Neuronal stem cell (in vitro differentiated cells): ENCODE results near the gene LAD1.

ENCODE experiments used
- DNase-seq: peaks from one replicate; pipeline ENCODE4 v3.0.0-alpha.2; 2013; ENCODE audit warnings: low spot score
- H2AFZ ChIP-seq: one replicate; pipeline ENCODE4 v1.6.1; 2013; ENCODE audit warnings: mild to moderate bottlenecking, low read length, inconsistent platforms
- H2AK5ac ChIP-seq: 2 replicates; pipeline ENCODE4 v1.6.1; 2013; ENCODE audit warnings: low read depth, mild to moderate bottlenecking, inconsistent platforms, low read length, moderate library complexity, mixed read lengths
- H2BK120ac ChIP-seq: 2 replicates; pipeline ENCODE4 v1.6.1; 2013; ENCODE audit warnings: low read depth, mild to moderate bottlenecking, inconsistent platforms, low read length, moderate library complexity, mixed read lengths
- H2BK12ac ChIP-seq: one replicate; pipeline ENCODE4 v1.6.1; 2013; ENCODE audit warnings: low read length, inconsistent platforms
- H2BK15ac ChIP-seq: 2 replicates; pipeline ENCODE4 v1.6.1; 2013; ENCODE audit warnings: mild to moderate bottlenecking, low read length, inconsistent platforms, mixed read lengths
- H2BK5ac ChIP-seq: one replicate; pipeline ENCODE4 v1.6.1; 2013; ENCODE audit warnings: inconsistent platforms, mild to moderate bottlenecking, low read length, moderate library complexity
- H3K14ac ChIP-seq: one replicate; pipeline ENCODE4 v1.6.1; 2013; ENCODE audit warnings: low read length, inconsistent platforms
- H3K18ac ChIP-seq: 2 replicates; pipeline ENCODE4 v1.6.1; 2013; ENCODE audit warnings: low read length, inconsistent platforms
- H3K23ac ChIP-seq: 2 replicates; pipeline ENCODE4 v1.6.1; 2013; ENCODE audit warnings: low read depth, mild to moderate bottlenecking, mixed read lengths, low read length, inconsistent platforms; ENCODE audit not compliant: poor library complexity
- H3K27ac ChIP-seq: replicated peaks from 3 replicates; pipeline ENCODE4 v1.5.1; 2013; ENCODE audit warnings: low read length, inconsistent platforms
- H3K27me3 ChIP-seq, 3 experiments: 2 replicates each; pipeline ENCODE4 v1.6.1; 2013; ENCODE audit warnings: low read length in 3 of 3, mild to moderate bottlenecking in 2 of 3, inconsistent platforms in 1 of 3, low read depth in 1 of 3, mixed read lengths in 1 of 3, moderate library complexity in 1 of 3; ENCODE audit not compliant: control insufficient read depth in 3 of 3, insufficient read depth in 3 of 3
- H3K36me3 ChIP-seq, 2 donors: replicated peaks in 1 of 2; 2 replicates each; pipeline ENCODE4 v1.6.1; 2013; ENCODE audit warnings: low read length in 2 of 2; ENCODE audit not compliant: control insufficient read depth in 2 of 2, insufficient read depth in 2 of 2
- H3K4ac ChIP-seq: 2 replicates; pipeline ENCODE4 v1.6.1; 2013; ENCODE audit warnings: inconsistent platforms, mild to moderate bottlenecking, low read length, moderate library complexity
- H3K4me1 ChIP-seq, 2 donors: 1 replicate in 1 of 2; 2 replicates in 1 of 2; pipeline ENCODE4 v1.6.1; 2013; ENCODE audit warnings: low read length in 2 of 2, low read depth in 1 of 2; ENCODE audit not compliant: control insufficient read depth in 2 of 2, insufficient read depth in 1 of 2
- H3K4me2 ChIP-seq: one replicate; pipeline ENCODE4 v1.6.1; 2013; ENCODE audit warnings: mild to moderate bottlenecking, low read length, inconsistent platforms; ENCODE audit not compliant: insufficient read depth, poor library complexity, severe bottlenecking
- H3K4me3 ChIP-seq, 2 donors: 2 replicates each; pipeline ENCODE4 v1.5.1; 2013; ENCODE audit warnings: low read length in 2 of 2, mild to moderate bottlenecking in 2 of 2, inconsistent platforms in 1 of 2, moderate library complexity in 1 of 2
- H3K79me1 ChIP-seq: one replicate; pipeline ENCODE4 v1.6.1; 2013; ENCODE audit warnings: low read depth, mild to moderate bottlenecking, inconsistent platforms, low read length, moderate library complexity
- H3K9ac ChIP-seq: one replicate; pipeline ENCODE4 v1.6.1; 2013; ENCODE audit warnings: mild to moderate bottlenecking, low read depth, low read length, inconsistent platforms; ENCODE audit not compliant: poor library complexity
- H3K9me3 ChIP-seq, 2 donors: replicated peaks in 1 of 2; 2 replicates each; pipeline versions ENCODE3 to v1.6.1; 2013; ENCODE audit warnings: low read length in 2 of 2, mild to moderate bottlenecking in 2 of 2, inconsistent platforms in 1 of 2, low read depth in 1 of 2, mixed read lengths in 1 of 2, moderate library complexity in 1 of 2; ENCODE audit not compliant: control insufficient read depth in 2 of 2, insufficient read depth in 1 of 2
- H4K8ac ChIP-seq: one replicate; pipeline ENCODE4 v1.6.1; 2013; ENCODE audit warnings: low read depth, mild to moderate bottlenecking, inconsistent platforms, low read length, moderate library complexity
- H4K91ac ChIP-seq: one replicate; pipeline ENCODE4 v1.6.1; 2013; ENCODE audit warnings: low read length, low read depth, mild to moderate bottlenecking, inconsistent platforms; ENCODE audit not compliant: poor library complexity
- WGBS, 2 donors: extraction: QIAGEN DNeasy Blood & Tissue Kit; methylation state at CpG; one replicate each; pipeline ENCODE4 v1.1.7; 2013; ENCODE audit warnings: missing lambda C conversion rate in 2 of 2, mixed read lengths in 1 of 2; ENCODE audit not compliant: insufficient read length in 2 of 2, insufficient replicate concordance in 1 of 2; ENCODE audit errors: extremely low coverage in 2 of 2; 5-methylcytosine and 5-hydroxymethylcytosine counted together

Gene LAD1

DNA sequence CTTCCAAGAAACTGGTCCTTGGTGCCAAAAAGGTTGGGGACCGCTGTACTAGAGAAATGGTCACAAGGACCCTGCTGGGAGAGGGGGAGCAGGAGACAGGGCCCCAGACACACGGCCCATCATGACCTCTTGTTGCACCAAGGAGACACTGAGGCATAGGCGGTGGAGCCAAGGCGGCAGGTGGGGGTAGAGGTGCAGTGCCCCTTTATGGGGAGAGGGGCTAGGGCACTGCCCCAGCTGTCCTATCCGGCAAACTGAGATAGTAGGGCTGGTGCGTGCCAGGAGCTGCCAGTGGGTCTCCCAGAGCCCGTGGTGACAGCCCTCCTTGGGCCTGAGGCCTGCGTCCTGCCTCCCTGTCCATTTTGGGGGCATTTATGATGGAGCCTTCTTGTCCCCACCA, 41.9 kb downstream of the LAD1 start:
- no CpG with 5 or more reads among the region's 8 CpGs for WGBS, 2 donors

GRCh38 chr1:201356701-201357100, 42.4 kb downstream of the LAD1 start:
- no peak overlapping the region for H2BK12ac ChIP-seq
- no peak overlapping the region for H3K9ac ChIP-seq
- no peak overlapping the region for H2AFZ ChIP-seq
- DNase-seq: no peak
- H3K36me3 ChIP-seq: no peaks in the 10 kb centered on the region
- H3K14ac ChIP-seq: no peak overlapping the region
- WGBS, 2 donors: no CpG with 5 or more reads among the region's 11 CpGs
- H3K27ac ChIP-seq: no peak overlapping the region
- no peak overlapping the region for H3K23ac ChIP-seq
- H3K18ac ChIP-seq: peak overlapping the region; percentile 18
- peaks cover 0 to 11% (median 0%) of the 10 kb centered on the region in 3 experiments for H3K27me3 ChIP-seq
- peak overlapping the region; percentile 17 for H2AK5ac ChIP-seq
- H3K4ac ChIP-seq: no peak overlapping the region
- H2BK15ac ChIP-seq: no peak overlapping the region
- no peaks in the 10 kb centered on the region for H3K9me3 ChIP-seq
- H3K4me3 ChIP-seq: no peak overlapping the region
- no peak overlapping the region for H2BK5ac ChIP-seq
- no peak overlapping the region for H4K91ac ChIP-seq
- H3K79me1 ChIP-seq: peaks cover 4% of the 10 kb centered on the region
- no peak overlapping the region for H3K4me2 ChIP-seq
- H4K8ac ChIP-seq: no peak overlapping the region
- H3K4me1 ChIP-seq: peaks cover 0 to 9% of the 10 kb centered on the region in 2 donors
- no peak overlapping the region for H2BK120ac ChIP-seq

More for the DNA sequence above, 41.9 kb downstream of the LAD1 start:
- DNase-seq: no peak
- peaks cover 4% of the 10 kb centered on the region for H3K79me1 ChIP-seq
- no peak overlapping the region for H3K14ac ChIP-seq
- peak overlapping the region; percentile 78 for H3K18ac ChIP-seq
- no peak overlapping the region for H3K23ac ChIP-seq
- no peak overlapping the region for H2BK12ac ChIP-seq
- no peak overlapping the region for H4K8ac ChIP-seq
- H2BK120ac ChIP-seq: no peak overlapping the region
- peak overlapping the region; percentile 43 for H2BK15ac ChIP-seq
- peaks cover 0 to 13% (median 0%) of the 10 kb centered on the region in 3 experiments for H3K27me3 ChIP-seq
- H2AK5ac ChIP-seq: peak overlapping the region; percentile 71
- no peak overlapping the region for H3K27ac ChIP-seq
- H3K4me1 ChIP-seq: peaks cover 0 to 14% of the 10 kb centered on the region in 2 donors
- H3K9ac ChIP-seq: no peak overlapping the region
- no peak overlapping the region for H3K4ac ChIP-seq
- H2AFZ ChIP-seq: no peak overlapping the region
- H3K9me3 ChIP-seq: no peaks in the 10 kb centered on the region
- H3K4me2 ChIP-seq: no peak overlapping the region
- H2BK5ac ChIP-seq: no peak overlapping the region
- no peak overlapping the region for H4K91ac ChIP-seq
- H3K4me3 ChIP-seq: no peak overlapping the region
- no peaks in the 10 kb centered on the region for H3K36me3 ChIP-seq

DNA sequence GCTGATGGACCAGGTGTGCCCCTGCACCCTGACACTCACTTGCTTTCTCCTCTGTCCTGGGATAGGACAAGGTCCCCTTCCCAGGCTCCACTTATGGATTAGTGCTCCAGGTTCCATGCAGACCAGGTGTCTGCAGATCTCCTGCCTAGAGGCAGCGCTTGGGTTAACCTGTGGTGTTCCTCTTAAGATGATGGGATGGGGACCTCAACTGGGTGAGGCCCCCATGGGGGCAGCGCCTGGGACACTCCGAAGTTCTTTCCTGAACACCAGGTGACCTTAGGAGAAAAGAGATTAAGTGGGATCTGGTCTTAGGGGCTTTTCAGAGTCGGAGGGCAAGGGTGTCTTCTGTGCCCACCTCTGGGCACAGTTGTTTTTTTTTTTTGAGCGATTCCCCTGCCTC, 42.9 kb downstream of the LAD1 start:
- no peak overlapping the region for H3K4me2 ChIP-seq
- peaks cover 0 to 11% (median 0%) of the 10 kb centered on the region in 3 experiments for H3K27me3 ChIP-seq
- H2BK120ac ChIP-seq: no peak overlapping the region
- no peak overlapping the region for H3K9ac ChIP-seq
- no peak overlapping the region for H3K27ac ChIP-seq
- no peak overlapping the region for H2AK5ac ChIP-seq
- peaks cover 0 to 9% of the 10 kb centered on the region in 2 donors for H3K4me1 ChIP-seq
- H2AFZ ChIP-seq: no peak overlapping the region
- no peak overlapping the region for H3K4ac ChIP-seq
- no peak overlapping the region for H3K4me3 ChIP-seq
- no peak overlapping the region for H2BK12ac ChIP-seq
- no peak overlapping the region for H3K14ac ChIP-seq
- no peak overlapping the region for H2BK15ac ChIP-seq
- no peaks in the 10 kb centered on the region for H3K9me3 ChIP-seq
- DNase-seq: no peak
- H3K36me3 ChIP-seq: no peaks in the 10 kb centered on the region
- H2BK5ac ChIP-seq: no peak overlapping the region
- no peak overlapping the region for H3K18ac ChIP-seq
- H3K79me1 ChIP-seq: peaks cover 1% of the 10 kb centered on the region
- H3K23ac ChIP-seq: peak overlapping the region; percentile 40
- H4K8ac ChIP-seq: no peak overlapping the region
- no CpG with 5 or more reads among the region's 5 CpGs for WGBS, 2 donors
- H4K91ac ChIP-seq: no peak overlapping the region

DNA sequence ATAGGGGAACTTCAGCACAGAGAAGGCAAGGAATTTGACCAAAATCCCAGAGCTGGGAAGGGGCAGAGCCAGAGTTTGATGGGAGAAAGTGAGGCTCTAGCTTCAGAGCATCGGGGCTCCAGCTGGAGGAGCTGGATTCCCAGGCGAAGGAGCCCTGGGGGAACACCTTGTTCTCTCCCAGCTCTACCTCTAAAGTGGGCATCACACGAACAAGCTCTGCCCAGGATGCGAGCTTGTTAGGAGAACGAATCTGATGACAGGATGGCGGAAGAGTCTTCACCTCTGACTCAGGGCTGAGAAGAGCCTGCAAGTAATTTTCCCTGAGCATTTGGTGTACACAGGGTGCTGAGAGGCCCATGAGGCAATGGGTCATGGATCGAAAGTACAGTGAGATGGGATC, 43.7 kb downstream of the LAD1 start:
- no peak overlapping the region for H4K91ac ChIP-seq
- no peak overlapping the region for H2AK5ac ChIP-seq
- H2BK5ac ChIP-seq: no peak overlapping the region
- no peak overlapping the region for H2BK120ac ChIP-seq
- DNase-seq: no peak
- no peaks in the 10 kb centered on the region for H3K36me3 ChIP-seq
- no peak overlapping the region for H3K4me3 ChIP-seq
- no peak overlapping the region for H2BK12ac ChIP-seq
- no peak overlapping the region for H3K14ac ChIP-seq
- peaks cover 0 to 9% of the 10 kb centered on the region in 2 donors for H3K4me1 ChIP-seq
- H3K9me3 ChIP-seq: no peaks in the 10 kb centered on the region
- H3K79me1 ChIP-seq: no peaks in the 10 kb centered on the region
- peak overlapping the region; percentile 20 for H2BK15ac ChIP-seq
- H3K27me3 ChIP-seq: peaks cover 0 to 11% (median 0%) of the 10 kb centered on the region in 3 experiments
- no peak overlapping the region for H3K4ac ChIP-seq
- no peak overlapping the region for H3K4me2 ChIP-seq
- no peak overlapping the region for H3K27ac ChIP-seq
- no peak overlapping the region for H3K23ac ChIP-seq
- H4K8ac ChIP-seq: no peak overlapping the region
- H3K9ac ChIP-seq: no peak overlapping the region
- WGBS, 2 donors: no CpG with 5 or more reads among the region's 7 CpGs
- H2AFZ ChIP-seq: no peak overlapping the region
- peak overlapping the region; percentile 52 for H3K18ac ChIP-seq
